T1000 (cell line): ENCODE measurements around the gene KRT76.
"Not testable (repeated sequence)": the region's sequence is repeated elsewhere in the genome, so short reads cannot be mapped to it uniquely, and the experiment has no call there.

ENCODE experiments used
- DNase-seq: peaks from one replicate; lab custom pipeline; 2025; ENCODE audit warnings: mixed read lengths; lab: John Stamatoyannopoulos, UW

KRT76 gene

GRCh38 chr12:52796839-52797528 is 19.8 kb upstream of the KRT76 start:
- DNase-seq: no peak

GRCh38 chr12:52796429-52796794 is 19.3 kb upstream of the KRT76 start:
- no peak for DNase-seq

- no peak for DNase-seq
Measured at GRCh38 chr12:52795694-52796428, 18.7 kb upstream of the KRT76 start, which contains the start of gene KRT3. KRT3 (minus strand) TSS chr12:52796117; CDS start chr12:52796042, 75 bp downstream.

- DNase-seq: not testable (repeated sequence)
Measured at GRCh38 chr12:52795332-52795674, 18.2 kb upstream of the KRT76 start.

GRCh38 chr12:52794479-52795331 is 17.6 kb upstream of the KRT76 start:
- no peak for DNase-seq

GRCh38 chr12:52792185-52793029 is 15.3 kb upstream of the KRT76 start:
- no peak for DNase-seq

GRCh38 chr12:52791271-52792184 is 14.4 kb upstream of the KRT76 start:
- DNase-seq: no peak

- DNase-seq: no peak
Measured at GRCh38 chr12:52790427-52791270, 13.5 kb upstream of the KRT76 start.

GRCh38 chr12:52789637-52790426 is 12.7 kb upstream of the KRT76 start:
- no peak for DNase-seq

- DNase-seq: no peak
Measured at GRCh38 chr12:52788876-52789636, 11.9 kb upstream of the KRT76 start.

- DNase-seq: no peak
Measured at GRCh38 chr12:52788192-52788875, 11.2 kb upstream of the KRT76 start.

- no peak for DNase-seq
Measured at GRCh38 chr12:52787324-52788191, 10.4 kb upstream of the KRT76 start.

GRCh38 chr12:52784909-52785308 is 7.8 kb upstream of the KRT76 start:
- DNase-seq: no peak

GRCh38 chr12:52783563-52784316 is 6.6 kb upstream of the KRT76 start:
- no peak for DNase-seq

- DNase-seq: no peak
Measured at GRCh38 chr12:52782502-52782901, 5.4 kb upstream of the KRT76 start.
